ENCODE data around the gene ZFYVE27. TPM values are rescaled to one million over a fixed set of nuclear protein-coding genes. Genes with fewer than 3 reads are reported as not detected.
A peak's percentile ranks its signal among the peaks of the same experiment; 100 is the strongest.

ZFYVE27 gene
- total and polyA plus RNA-seq, 2 of the 4 experiments (the other 2 are of a cell fraction): 13.1 to 22.2 TPM

DNA sequence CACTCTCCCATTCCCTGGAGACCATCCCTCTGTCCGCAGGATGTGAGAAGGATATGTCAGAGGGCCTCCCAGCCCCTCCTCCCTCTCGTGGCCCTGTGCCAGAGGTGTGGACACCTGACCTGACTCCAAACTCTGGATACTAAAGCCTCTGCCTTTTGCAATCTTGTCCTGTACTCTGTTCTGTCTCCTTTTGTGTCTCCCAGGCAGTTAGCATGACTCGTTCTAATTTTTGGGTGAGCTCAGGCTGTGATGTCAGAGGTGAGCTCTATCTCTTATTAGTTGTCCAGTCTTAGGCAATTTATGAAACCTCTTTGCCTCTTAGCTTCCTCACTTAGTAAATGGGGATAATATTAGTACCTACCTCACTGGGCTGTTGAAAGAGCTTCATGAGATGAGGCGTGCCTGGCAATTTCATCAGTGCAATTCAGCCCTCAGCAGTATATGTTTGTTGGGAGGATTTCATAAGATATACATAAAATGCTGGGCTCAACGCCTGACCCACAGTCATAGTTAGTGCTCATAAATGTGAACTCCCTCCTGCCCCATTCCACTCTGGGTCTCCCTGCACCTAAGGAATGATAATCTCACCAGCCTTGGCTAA is 12.5 kb upstream of the ZFYVE27 start (continued):
- TF ChIP-seq SMC3 (IDR thresholded peaks at IDR 0.05; ENCODE audit: low read depth, low read length): no peak

DNA sequence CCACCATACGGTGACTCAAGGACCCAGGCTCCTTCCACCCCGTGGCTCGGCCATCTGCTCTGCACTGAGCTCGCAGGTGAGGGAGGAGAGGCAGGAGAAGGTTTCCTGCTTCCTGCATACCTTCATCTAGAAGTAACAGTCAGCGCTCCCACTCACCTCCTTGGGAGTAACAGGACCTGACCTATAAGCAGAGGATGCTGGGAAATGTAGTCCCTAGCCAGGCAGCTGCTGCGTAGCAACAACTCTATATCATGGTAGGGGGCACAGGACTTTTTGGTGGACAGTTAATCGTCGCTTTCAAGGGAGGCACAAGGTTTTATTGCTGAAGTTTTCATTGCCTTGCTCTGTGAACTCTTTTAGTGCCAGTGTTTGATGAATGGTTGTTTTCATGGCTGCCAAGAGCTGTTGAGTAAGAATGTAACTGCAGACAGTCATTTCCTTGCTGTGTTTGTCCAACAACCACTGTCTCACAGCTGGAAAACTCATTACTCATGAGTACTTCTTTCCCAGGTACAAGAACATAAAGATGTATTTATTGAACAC is 10.2 kb upstream of the ZFYVE27 start:
- in situ Hi-C loops (cut with MboI; ENCODE audit: low sequenced_read_pairs): no loop called here

More for the DNA sequence above, 10.2 kb upstream of the ZFYVE27 start:
- DNase-seq (peak; percentile 85), ATAC-seq (ENCODE audit: low read depth) (peak; percentile 46)
- WGBS, 2 experiments (ENCODE audit: extremely low coverage in 2 of 2, insufficient read length in 1 of 2): 17% methylated on average over 1 of the region's 8 CpGs; no CpG with 5 or more reads in 1 of the 2 experiments
- Histone ChIP-seq H3K36me3 (ENCODE audit: control insufficient read depth, insufficient read depth, low read length) (no peaks in the 10 kb centered on the region), H2AK5ac (ENCODE audit: low read depth, low read length) (peak overlapping the region; percentile 86), H4K5ac (ENCODE audit: low read depth, low read length) (no peak overlapping the region), H3K9ac (ENCODE audit: low read depth, low read length) (no peak overlapping the region), H3K23ac (ENCODE audit: low read depth, low read length) (no peak overlapping the region), H3K56ac (ENCODE audit: extremely low read depth, insufficient read depth, low read length) (no peak overlapping the region), H3K27me3 (ENCODE audit: control insufficient read depth, insufficient read depth, low read length) (no peaks in the 10 kb centered on the region), H2BK5ac (ENCODE audit: low read depth, low read length, poor library complexity, severe bottlenecking) (peak overlapping the region; percentile 50), H2BK15ac (ENCODE audit: low read depth, low read length) (peak overlapping the region; percentile 72; the same call in 1 of the 3 replicates), H3K4ac (ENCODE audit: low read depth, low read length) (peak overlapping the region; percentile 59), H3K9me1 (ENCODE audit: insufficient read depth, low read length) (0 out of 2 replicates have a peak, but pooled peaks cover 3% of the 10 kb centered on the region), H3K79me1 (ENCODE audit: low read depth in 1 of 2, low read length in 2 of 2) (0 out of 4 replicates have a peak, but pooled peaks cover 0 to 8% of the 10 kb centered on the region in 2 experiments), H2BK120ac (ENCODE audit: low read depth, low read length) (peak overlapping the region; percentile 28; the same call in 1 of the 2 replicates), H3K4me1 (ENCODE audit: control insufficient read depth, insufficient read depth, low read length) (peaks cover 6% of the 10 kb centered on the region), H2AK9ac (replicated peaks; ENCODE audit: low read depth, low read length, poor library complexity) (peak overlapping the region; percentile 47), H3K4me3 (ENCODE audit: insufficient read depth, low read depth, low read length) (no peak overlapping the region), H3K18ac (ENCODE audit: low read depth, low read length) (no peak overlapping the region), H3K27ac (ENCODE audit: insufficient read depth, low read length) (peak overlapping the region; percentile 56), H3K14ac (replicated peaks; ENCODE audit: low read depth, low read length) (no peak overlapping the region), H3K9me3 (ENCODE audit: control insufficient read depth, insufficient read depth, low read length) (no peaks in the 10 kb centered on the region), H2BK20ac (ENCODE audit: low read depth, low read length) (peak overlapping the region; percentile 15), H2AFZ (replicated peaks; ENCODE audit: low read length, poor library complexity) (peak overlapping the region; percentile 88), H4K20me1 (ENCODE audit: insufficient read depth, low read length) (peaks cover 3% of the 10 kb centered on the region; the same call in 1 of the 2 replicates), H3K4me2 (ENCODE audit: low read depth, low read length) (peak overlapping the region; percentile 61), H4K91ac (ENCODE audit: insufficient read depth, low read depth, low read length) (peak overlapping the region; percentile 10; the same call in 1 of the 2 replicates), H4K8ac (ENCODE audit: low read depth in 2 of 2, low read length in 2 of 2) (peak overlapping the region; percentile 36 to 53; a peak in 3 of 4 replicates)
- CTCF ChIA-PET: interaction anchor here (0.8 to 1.4 kb wide), 4 partner anchors 10 to 50 kb away, joined by 3 to 8 read pairs (median 4); partner anchors contain the start of gene ZFYVE27
- POLR2A ChIA-PET (ENCODE audit: unreplicated experiment): no interaction called here
- intact Hi-C loops (cut with micrococcal nuclease) (no loop called here), dilution Hi-C loops (cut with HindIII; ENCODE audit: low sequenced_read_pairs, unreplicated experiment) (no loop called here)
- BruUV-seq (replicated peaks): no TSS peak
- peak; percentile 34; the same call in 1 of the 2 replicates for TF ChIP-seq FOS (IDR thresholded peaks at IDR 0.05; ENCODE audit: low read depth, low read length)
- TF ChIP-seq MXI1 (IDR thresholded peaks at IDR 0.05; ENCODE audit: borderline replicate concordance, low read depth, low read length): no peak
- TF ChIP-seq CEBPB (IDR thresholded peaks at IDR 0.05; ENCODE audit: low read depth, low read length): peak; percentile 90

Measured in IMR-90 (cell line).